ENCODE measurements around the gene PSPH. TPM values are rescaled to one million over a fixed set of nuclear protein-coding genes. Genes with fewer than 3 reads are reported as not detected.
"Not testable (repeated sequence)": the region's sequence is repeated elsewhere in the genome, so short reads cannot be mapped to it uniquely, and the experiment has no call there.

Gene PSPH
- total RNA-seq, 4 donors from 2014 or later: 13.9 to 46.7 (median 27.9) TPM

GRCh38 chr7:56040730-56041129 is 10.5 kb downstream of the PSPH start:
- H3K27ac ChIP-seq: no peak overlapping the region
- no peak for DNase-seq
- H3K36me3 ChIP-seq: peaks cover 0 to 7% (median 0%) of the 10 kb centered on the region in 3 donors
- no peaks in the 10 kb centered on the region for H3K27me3 ChIP-seq
- 79 to 83% methylated on average over 2 to 3 of the region's 3 CpGs for WGBS, 2 donors
- no peaks in the 10 kb centered on the region for H3K9me3 ChIP-seq
- H3K4me1 ChIP-seq: no peaks in the 10 kb centered on the region
- H3K4me3 ChIP-seq: no peak overlapping the region
- TF ChIP-seq POLR2A (IDR thresholded peaks at IDR 0.05) (no peak), CTCF (IDR thresholded peaks at IDR 0.05) (no peak)
- intact Hi-C loops (cut with DNase I): no loop called here

- 0 to 1% methylated on average over 13 to 21 of the region's 27 CpGs for WGBS, 2 donors
- no peak for DNase-seq
- Histone ChIP-seq H3K27me3 (no peaks in the 10 kb centered on the region), H3K4me1 (peaks cover 0 to 17% (median 3%) of the 10 kb centered on the region in 3 donors), H3K9me3 (no peaks in the 10 kb centered on the region), H3K4me3 (peak overlapping the region; percentile 53 to 71 (median 60)), H3K36me3 (peaks cover 0 to 27% (median 0%) of the 10 kb centered on the region in 3 donors), H3K27ac (peak overlapping the region in 3 of 4 donors; percentile 49 to 63 (median 52))
- intact Hi-C loops (cut with DNase I): no loop called here
- TF ChIP-seq CTCF (IDR thresholded peaks at IDR 0.05) (peak in 4 of 6 experiments; percentile 8 to 25 (median 13)), POLR2A (IDR thresholded peaks at IDR 0.05) (no peak)
Observed at GRCh38 chr7:56033671-56034432, 17.4 kb downstream of the PSPH start.

DNA sequence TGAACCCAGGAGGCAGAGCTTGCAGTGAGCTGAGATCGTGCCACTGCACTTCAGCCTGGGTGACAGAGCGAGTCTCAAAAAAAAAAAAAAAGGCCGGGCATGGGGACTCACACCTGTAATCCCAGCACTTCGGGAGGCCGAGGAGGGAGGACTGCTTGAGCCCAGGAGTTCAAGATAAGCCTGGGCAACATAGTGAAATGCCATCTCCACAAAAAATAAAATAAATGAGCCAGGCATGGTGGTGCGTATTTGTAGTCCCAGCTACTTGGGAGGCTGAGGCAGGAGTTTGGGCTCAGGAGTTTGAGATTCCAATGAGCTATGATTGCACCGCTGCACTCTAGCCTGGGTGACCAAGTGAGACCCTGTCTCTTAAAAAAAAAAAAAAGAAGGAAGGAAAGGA is 18.7 kb downstream of the PSPH start:
- Histone ChIP-seq H3K36me3 (peaks cover 0 to 33% (median 0%) of the 10 kb centered on the region in 3 donors), H3K4me1 (peaks cover 0 to 17% (median 3%) of the 10 kb centered on the region in 3 donors)
- H3K4me3 ChIP-seq; H3K27me3 ChIP-seq; intact Hi-C loops (cut with DNase I); H3K9me3 ChIP-seq; H3K27ac ChIP-seq; DNase-seq: not testable (repeated sequence)
- 93 to 95% methylated on average over 7 of the region's 7 CpGs for WGBS, 2 donors

- H3K4me3 ChIP-seq; intact Hi-C loops (cut with DNase I); H3K27me3 ChIP-seq; DNase-seq; H3K9me3 ChIP-seq; H3K27ac ChIP-seq: not testable (repeated sequence)
- Histone ChIP-seq H3K4me1 (peaks cover 0 to 25% (median 3%) of the 10 kb centered on the region in 3 donors), H3K36me3 (peaks cover 0 to 33% (median 0%) of the 10 kb centered on the region in 3 donors)
- WGBS, 2 donors: 76 to 79% methylated on average over 6 to 8 of the region's 8 CpGs
Observed at GRCh38 chr7:56031556-56031955, 19.7 kb downstream of the PSPH start.

- no peak for DNase-seq
- no peak overlapping the region for H3K4me3 ChIP-seq
- H3K27me3 ChIP-seq: no peaks in the 10 kb centered on the region
- H3K4me1 ChIP-seq: peaks cover 0 to 27% (median 3%) of the 10 kb centered on the region in 3 donors
- H3K27ac ChIP-seq: no peak overlapping the region
- TF ChIP-seq CTCF (IDR thresholded peaks at IDR 0.05) (no peak), POLR2A (IDR thresholded peaks at IDR 0.05) (no peak)
- H3K9me3 ChIP-seq: no peaks in the 10 kb centered on the region
- 93 to 96% methylated on average over 4 to 8 of the region's 8 CpGs for WGBS, 2 donors
- peaks cover 0 to 33% (median 0%) of the 10 kb centered on the region in 3 donors for H3K36me3 ChIP-seq
- intact Hi-C loops (cut with DNase I): no loop called here
Observed at GRCh38 chr7:56030340-56030739, 20.9 kb downstream of the PSPH start.

- 68 to 73% methylated on average over 7 to 9 of the region's 9 CpGs for WGBS, 2 donors
- TF ChIP-seq POLR2A (IDR thresholded peaks at IDR 0.05) (no peak), CTCF (IDR thresholded peaks at IDR 0.05) (no peak)
Observed at GRCh38 chr7:56028942-56029630, 22.2 kb downstream of the PSPH start.

More at GRCh38 chr7:56028942-56029630, 22.2 kb downstream of the PSPH start:
- intact Hi-C loops (cut with DNase I): no loop called here
- Histone ChIP-seq H3K27ac (no peak overlapping the region), H3K4me3 (no peak overlapping the region), H3K27me3 (no peaks in the 10 kb centered on the region), H3K4me1 (peaks cover 0 to 23% (median 3%) of the 10 kb centered on the region in 3 donors), H3K36me3 (peaks cover 0 to 33% (median 0%) of the 10 kb centered on the region in 3 donors), H3K9me3 (no peaks in the 10 kb centered on the region)
- no peak for DNase-seq
